ENCODE results near the gene SLC16A8.
A peak's percentile ranks its signal among the peaks of the same experiment; 100 is the strongest.

SLC16A8 gene

GRCh38 chr22:38098410-38099249 is 14.6 kb upstream of the SLC16A8 start:
- H3K4me3 ChIP-seq (ENCODE audit: low read depth, low read length), result no peak overlapping the region
- no peak for TF ChIP-seq CTCF (IDR thresholded peaks at IDR 0.05; ENCODE audit: low read depth, low read length, missing control alignments)
- in situ Hi-C loops (cut with HindIII; ENCODE audit: low sequenced_read_pairs), result loop anchor here (5.0 kb wide), 1 partner anchor 74 kb away; no protein-coding TSS in a partner anchor
- DNase-seq (ENCODE audit: low read depth), result no peak

GRCh38 chr22:38097557-38098409 is 13.8 kb upstream of the SLC16A8 start:
- in situ Hi-C loops (cut with HindIII; ENCODE audit: low sequenced_read_pairs), result loop anchor here (5.0 kb wide), 1 partner anchor 75 kb away; no protein-coding TSS in a partner anchor
- peak; percentile 52 for TF ChIP-seq CTCF (IDR thresholded peaks at IDR 0.05; ENCODE audit: low read depth, low read length, missing control alignments)
- H3K4me3 ChIP-seq (ENCODE audit: low read depth, low read length), result no peak overlapping the region
- no peak for DNase-seq (ENCODE audit: low read depth)

DNA sequence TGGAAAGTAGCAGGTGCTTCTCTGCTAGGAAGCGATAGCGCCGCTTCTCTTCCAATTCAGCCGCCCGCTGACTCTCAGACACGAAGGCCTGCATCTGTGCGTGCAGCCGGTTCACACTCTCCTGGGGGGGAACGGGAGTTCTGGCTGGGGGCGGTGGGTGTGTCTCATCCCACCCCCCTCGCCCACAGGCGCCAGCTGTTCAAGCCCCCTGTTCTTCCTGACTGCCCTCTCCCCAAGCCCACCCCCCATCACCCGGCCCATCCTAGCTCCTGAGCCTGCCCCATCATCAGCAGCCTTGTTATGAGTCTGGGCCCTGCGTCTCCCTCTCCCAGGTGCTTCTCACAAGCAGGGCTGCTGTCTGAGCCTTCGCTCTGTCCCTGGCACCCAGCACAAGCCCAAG is 13.1 kb upstream of the SLC16A8 start:
- H3K4me3 ChIP-seq (ENCODE audit: low read depth, low read length), result no peak overlapping the region
- TF ChIP-seq CTCF (IDR thresholded peaks at IDR 0.05; ENCODE audit: low read depth, low read length, missing control alignments), result no peak
- DNase-seq (ENCODE audit: low read depth), result no peak
- in situ Hi-C loops (cut with HindIII; ENCODE audit: low sequenced_read_pairs), result loop anchor here (5.0 kb wide), 1 partner anchor 75 kb away; no protein-coding TSS in a partner anchor

- DNase-seq (ENCODE audit: low read depth), result no peak
- no peak for TF ChIP-seq CTCF (IDR thresholded peaks at IDR 0.05; ENCODE audit: low read depth, low read length, missing control alignments)
- in situ Hi-C loops (cut with HindIII; ENCODE audit: low sequenced_read_pairs), result no loop called here
- H3K4me3 ChIP-seq (ENCODE audit: low read depth, low read length), result no peak overlapping the region
These were observed 5.5 kb upstream of the SLC16A8 start for GRCh38 chr22:38089474-38089851.

DNA sequence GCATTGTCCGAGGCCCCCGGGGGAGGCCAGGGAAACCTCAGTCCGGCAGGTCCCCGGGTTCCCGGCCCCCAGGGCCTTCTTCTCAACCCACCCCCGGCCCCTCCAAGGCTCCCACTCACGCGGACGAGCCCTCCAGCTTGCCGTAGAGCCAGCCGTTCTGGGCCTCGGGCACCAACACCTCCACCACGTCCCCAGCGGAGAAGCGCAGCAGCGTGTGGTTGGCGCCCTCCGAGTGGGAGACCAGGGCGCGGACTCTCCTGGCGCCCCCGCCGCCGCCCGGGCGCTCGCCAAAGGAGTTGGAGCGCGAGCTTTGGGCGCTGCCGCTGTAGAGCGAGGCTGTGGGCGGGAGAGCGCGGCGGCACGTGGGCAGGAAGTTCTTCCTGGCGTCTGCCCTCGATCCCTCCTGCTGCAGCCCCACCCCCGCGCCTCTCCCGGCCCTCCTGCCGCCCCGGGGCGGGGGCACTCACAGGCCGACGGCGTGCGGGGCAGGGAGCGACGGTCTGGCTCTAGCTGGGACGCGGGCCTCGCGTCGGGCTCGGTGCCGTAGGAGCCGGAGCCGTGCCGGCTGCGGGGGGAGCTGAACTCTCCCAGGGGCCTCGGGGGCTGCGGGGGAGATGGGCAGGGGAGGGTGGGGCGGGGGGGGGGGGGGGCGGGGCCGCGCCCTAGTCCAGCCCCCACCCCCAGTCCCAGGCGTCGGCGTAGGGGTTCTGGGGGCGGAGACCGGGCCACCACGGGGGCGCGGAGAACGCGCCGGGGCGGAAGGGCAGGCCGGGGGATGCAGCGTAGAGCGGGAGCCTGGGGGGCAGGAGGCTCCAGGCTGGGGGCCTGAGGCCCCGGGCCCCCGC is 4.9 kb upstream of the SLC16A8 start:
- DNase-seq (ENCODE audit: low read depth), result no peak
- no peak for TF ChIP-seq CTCF (IDR thresholded peaks at IDR 0.05; ENCODE audit: low read depth, low read length, missing control alignments)
- in situ Hi-C loops (cut with HindIII; ENCODE audit: low sequenced_read_pairs), result no loop called here
- H3K4me3 ChIP-seq (ENCODE audit: low read depth, low read length), result peak overlapping the region; percentile 14

GRCh38 chr22:38087855-38088254 is 3.9 kb upstream of the SLC16A8 start:
- no peak for TF ChIP-seq CTCF (IDR thresholded peaks at IDR 0.05; ENCODE audit: low read depth, low read length, missing control alignments)
- in situ Hi-C loops (cut with HindIII; ENCODE audit: low sequenced_read_pairs), result no loop called here
- DNase-seq (ENCODE audit: low read depth), result no peak
- H3K4me3 ChIP-seq (ENCODE audit: low read depth, low read length), result no peak overlapping the region
